AG09319 (cell line): ENCODE results near the gene TM9SF1.

Experiments used
- DNase-seq: peaks from one replicate; pipeline ENCODE4 v3.0.0-alpha.2; 2010; ENCODE audit warnings: low read depth; ENCODE audit errors: extremely low read depth
- TF ChIP-seq, protein P1 (sequence below): IDR thresholded peaks from 2 replicates; pipeline ENCODE4 v1.5.1; 2011; ENCODE audit warnings: low read depth, mild to moderate bottlenecking, inconsistent platforms, low read length, moderate library complexity

TM9SF1 gene

DNA sequence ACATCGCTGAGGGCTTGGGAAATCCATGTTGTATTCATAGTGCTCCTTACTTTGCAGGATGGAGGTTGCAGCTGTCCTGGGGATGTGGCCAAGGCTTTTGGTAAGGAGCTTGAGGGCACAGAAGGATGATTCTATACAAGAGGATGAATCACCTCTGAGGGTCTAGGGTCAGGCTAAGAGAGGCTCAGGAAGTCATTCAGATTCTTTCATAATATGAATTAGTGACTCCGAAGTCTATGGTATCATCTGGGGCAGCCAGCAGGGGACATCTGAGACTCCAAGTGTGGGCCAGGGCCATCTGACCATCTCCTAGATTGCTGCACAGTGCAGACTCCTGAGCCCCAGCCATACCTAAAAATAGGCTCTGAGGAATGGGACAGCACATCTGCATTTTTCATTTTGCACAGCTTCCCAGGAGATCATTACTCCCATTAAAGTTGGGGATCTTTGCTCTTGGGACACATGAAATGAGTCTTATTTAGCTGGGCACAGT, 42.3 kb upstream of the TM9SF1 start:
- DNase-seq = no peak
- TF ChIP-seq, protein P1, sequence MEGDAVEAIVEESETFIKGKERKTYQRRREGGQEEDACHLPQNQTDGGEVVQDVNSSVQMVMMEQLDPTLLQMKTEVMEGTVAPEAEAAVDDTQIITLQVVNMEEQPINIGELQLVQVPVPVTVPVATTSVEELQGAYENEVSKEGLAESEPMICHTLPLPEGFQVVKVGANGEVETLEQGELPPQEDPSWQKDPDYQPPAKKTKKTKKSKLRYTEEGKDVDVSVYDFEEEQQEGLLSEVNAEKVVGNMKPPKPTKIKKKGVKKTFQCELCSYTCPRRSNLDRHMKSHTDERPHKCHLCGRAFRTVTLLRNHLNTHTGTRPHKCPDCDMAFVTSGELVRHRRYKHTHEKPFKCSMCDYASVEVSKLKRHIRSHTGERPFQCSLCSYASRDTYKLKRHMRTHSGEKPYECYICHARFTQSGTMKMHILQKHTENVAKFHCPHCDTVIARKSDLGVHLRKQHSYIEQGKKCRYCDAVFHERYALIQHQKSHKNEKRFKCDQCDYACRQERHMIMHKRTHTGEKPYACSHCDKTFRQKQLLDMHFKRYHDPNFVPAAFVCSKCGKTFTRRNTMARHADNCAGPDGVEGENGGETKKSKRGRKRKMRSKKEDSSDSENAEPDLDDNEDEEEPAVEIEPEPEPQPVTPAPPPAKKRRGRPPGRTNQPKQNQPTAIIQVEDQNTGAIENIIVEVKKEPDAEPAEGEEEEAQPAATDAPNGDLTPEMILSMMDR = no peak

DNA sequence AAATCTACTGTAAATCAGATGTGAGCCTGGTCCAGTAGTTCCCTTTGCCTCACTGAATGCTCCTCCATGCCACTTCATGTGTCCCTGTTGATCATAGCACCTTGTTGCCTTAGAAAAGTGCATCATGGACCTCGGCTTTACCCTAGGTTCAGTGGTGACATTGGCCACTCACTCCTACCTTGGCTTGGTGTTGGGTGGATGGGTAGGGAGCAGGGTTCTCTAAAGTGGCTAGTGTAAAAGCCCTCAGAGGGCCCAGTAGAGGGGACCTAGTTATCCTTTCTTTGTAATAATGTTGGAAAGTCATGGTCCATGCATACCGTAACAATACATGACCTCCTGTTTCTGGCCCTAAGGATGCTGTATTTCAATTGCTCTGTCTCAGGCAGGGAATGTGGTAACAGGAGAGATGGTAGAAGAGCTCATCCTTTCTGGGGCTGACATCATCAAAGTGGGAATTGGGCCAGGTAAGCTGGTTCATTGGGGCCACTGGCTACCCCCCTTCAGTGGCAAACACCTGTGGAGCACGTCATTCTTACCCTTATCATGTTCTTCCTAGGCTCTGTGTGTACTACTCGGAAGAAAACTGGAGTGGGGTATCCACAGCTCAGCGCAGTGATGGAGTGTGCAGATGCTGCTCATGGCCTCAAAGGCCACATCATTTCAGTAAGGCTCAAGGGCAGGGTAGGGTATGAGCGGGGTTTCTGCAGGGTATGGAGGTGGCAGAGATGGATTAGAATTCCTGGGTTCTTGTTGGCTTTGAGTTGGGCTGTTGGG, 41.6 kb upstream of the TM9SF1 start:
- DNase-seq = no peak
- TF ChIP-seq, protein P1 = no peak

DNA sequence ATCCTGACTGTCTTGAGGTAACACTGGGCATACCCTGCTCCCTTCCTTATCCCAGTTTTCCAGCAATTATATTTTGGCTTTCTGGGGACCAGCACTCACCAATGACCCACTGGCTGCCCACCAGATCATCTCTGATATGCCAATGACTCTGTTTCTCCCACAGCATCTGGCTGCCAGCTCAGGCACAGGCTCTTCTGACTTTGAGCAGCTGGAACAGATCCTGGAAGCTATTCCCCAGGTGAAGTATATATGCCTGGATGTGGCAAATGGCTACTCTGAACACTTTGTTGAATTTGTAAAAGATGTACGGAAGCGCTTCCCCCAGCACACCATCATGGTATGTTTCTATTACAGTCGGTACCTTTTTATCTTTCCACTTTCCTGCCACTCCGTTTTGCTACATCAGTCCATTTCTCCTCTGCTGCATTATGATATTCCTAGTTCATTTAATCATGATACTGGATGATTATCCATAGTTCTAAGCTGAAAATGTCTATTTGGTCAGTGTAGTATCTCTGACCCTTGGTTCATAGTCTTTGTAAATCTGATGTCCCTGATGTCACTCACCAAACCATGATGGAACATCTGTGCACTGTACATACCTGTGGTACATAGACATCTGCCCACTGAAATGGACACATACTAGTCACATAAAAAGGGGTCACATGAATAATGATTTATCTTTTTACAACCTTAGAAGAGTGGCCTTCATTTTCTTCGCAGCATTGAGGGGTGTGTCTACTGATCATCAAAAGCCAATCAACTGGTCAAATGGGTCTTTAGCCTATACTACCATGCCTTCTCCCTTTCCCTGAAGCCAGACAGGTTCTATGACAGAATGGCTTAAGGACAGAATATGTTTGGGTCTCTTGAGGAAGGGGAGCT, 40.8 kb upstream of the TM9SF1 start:
- DNase-seq = no peak
- TF ChIP-seq, protein P1 = no peak

DNA sequence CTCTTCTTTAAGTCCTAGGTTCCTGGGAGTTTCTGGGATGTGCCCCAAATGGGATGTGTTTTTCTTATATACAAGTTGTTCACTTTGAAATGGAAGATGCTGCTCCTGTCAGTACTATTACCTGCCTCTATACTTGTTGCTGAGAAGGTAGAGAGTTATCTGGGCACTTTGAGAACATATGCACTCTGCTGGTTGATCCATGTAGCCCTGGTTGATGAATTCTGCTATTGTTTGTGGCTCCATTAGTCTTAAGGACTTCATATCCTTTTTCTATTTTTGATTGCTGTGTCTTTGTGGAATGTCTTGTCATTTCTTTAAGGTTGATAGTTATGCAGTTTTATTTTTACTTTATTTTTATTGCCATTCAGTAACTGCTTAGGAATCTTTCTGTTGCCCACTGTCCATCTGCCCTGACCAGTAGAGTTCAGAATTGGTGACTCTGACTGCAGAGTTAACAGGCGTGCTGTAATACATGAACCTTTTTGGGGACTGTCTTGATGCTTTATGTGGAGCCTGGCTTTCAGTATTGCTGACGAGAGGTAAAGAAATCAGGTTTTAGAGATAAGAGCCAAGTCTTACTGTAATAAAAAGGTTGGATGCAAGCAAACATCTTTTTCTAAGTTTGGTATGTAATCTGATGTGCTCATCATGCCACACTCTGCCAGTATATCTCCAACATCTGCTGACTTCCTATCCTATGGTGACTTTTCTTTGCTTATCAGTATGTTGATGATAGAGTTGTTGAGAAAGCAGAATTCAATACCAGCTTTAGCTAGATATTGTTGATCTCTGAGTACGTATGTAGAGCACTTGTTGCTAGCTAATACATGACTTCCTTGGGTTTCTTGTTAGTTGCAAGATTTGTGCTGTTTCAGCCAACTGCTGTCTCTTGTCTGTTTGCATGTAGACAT, 39.1 kb upstream of the TM9SF1 start:
- no peak for DNase-seq

DNA sequence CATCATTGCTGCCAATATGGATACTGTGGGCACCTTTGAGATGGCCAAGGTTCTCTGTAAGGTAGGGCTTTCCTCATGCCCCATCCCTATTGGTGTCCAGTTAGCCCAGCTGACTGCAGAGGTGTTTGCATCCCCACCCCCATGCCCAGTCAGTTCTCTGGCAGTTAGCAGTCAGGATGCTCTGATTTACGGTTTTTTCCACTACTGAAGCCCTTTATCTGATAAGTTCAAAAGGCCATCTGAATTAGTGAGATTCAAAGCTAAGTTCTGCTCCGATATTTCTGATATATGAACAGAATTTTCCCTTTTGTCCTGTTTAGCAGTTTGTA, 38.3 kb upstream of the TM9SF1 start:
- TF ChIP-seq, protein P1 = no peak
- DNase-seq = no peak

More for the DNA sequence above, 39.1 kb upstream of the TM9SF1 start:
- TF ChIP-seq, protein P1 = no peak

DNA sequence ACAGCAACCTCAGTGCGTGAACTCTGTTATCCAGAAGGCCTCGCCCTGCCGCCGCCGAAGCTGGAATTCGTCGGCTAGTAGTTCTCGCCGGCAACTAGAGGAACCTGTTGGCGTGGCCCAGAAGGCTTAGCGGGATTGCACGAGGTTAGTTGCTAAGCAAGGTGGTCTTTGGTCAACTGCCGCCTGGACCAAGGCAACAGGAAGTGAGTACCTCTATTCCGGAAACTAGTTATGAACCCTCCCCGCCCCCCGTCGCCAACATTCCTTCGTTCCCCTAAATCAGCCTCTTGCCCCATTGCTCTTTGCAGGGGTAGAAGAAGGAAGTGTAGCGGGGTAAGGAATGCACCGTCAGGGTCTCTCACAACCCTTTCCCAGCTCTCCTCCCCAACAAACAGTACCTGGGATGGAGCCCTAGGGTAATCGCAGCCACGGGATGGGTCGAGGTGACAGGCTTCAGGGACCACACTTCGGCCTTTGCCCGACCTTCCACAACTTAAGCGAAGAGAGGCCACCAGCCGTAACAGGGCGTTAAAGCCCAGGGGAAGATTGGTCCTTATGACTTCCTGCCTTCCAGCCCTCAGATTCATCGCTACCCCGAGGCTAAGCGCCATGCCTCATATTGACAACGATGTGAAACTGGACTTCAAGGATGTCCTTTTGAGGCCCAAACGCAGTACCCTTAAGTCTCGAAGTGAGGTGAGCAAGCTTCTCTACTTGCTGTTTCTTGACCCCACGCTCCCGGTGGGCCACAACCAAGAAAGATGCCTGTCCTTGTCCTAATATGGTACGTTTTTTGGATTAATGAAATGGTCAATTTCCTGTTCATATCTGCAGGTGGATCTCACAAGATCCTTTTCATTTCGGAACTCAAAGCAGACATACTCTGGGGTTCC, 37.6 kb upstream of the TM9SF1 start, which contains the start of gene GMPR2:
Gene GMPR2 (plus strand): TSS at position 285 of the 893 bp plus-strand sequence. CDS start 325 bp downstream, at position 610.
- no peak for DNase-seq
- TF ChIP-seq, protein P1 = no peak
